Measurements from ENCODE around the gene PIK3R1. TPM values are rescaled to one million over a fixed set of nuclear protein-coding genes. Genes with fewer than 3 reads are reported as not detected.
A peak's percentile ranks its signal among the peaks of the same experiment; 100 is the strongest.

The PIK3R1 gene
- total RNA-seq, 4 donors from 2014 or later = 15.9 to 114 (median 40.8) TPM

DNA sequence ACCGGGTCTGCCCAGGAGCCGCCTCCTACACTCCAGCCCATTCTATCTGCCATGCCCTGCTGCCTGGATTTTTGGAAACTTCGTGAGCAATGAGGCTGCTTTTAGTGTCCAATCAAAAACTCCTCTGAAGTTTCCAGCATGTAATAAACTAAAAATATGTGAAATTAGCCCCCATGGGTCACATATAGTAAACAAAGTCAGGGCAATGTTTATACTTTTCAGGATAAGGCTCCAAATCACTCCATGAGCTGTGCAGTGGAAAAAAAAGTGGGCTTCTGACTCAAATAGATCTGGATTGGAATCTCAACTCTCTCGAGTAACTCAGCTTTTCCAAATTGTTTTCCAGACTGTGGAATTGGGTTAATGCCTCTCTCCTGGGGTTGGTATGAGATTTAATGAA lies 68.2 kb downstream of the PIK3R1 start:
- TF ChIP-seq, protein P1, sequence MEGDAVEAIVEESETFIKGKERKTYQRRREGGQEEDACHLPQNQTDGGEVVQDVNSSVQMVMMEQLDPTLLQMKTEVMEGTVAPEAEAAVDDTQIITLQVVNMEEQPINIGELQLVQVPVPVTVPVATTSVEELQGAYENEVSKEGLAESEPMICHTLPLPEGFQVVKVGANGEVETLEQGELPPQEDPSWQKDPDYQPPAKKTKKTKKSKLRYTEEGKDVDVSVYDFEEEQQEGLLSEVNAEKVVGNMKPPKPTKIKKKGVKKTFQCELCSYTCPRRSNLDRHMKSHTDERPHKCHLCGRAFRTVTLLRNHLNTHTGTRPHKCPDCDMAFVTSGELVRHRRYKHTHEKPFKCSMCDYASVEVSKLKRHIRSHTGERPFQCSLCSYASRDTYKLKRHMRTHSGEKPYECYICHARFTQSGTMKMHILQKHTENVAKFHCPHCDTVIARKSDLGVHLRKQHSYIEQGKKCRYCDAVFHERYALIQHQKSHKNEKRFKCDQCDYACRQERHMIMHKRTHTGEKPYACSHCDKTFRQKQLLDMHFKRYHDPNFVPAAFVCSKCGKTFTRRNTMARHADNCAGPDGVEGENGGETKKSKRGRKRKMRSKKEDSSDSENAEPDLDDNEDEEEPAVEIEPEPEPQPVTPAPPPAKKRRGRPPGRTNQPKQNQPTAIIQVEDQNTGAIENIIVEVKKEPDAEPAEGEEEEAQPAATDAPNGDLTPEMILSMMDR (IDR thresholded peaks at IDR 0.05) = no peak
- TF ChIP-seq POLR2A (IDR thresholded peaks at IDR 0.05) = no peak
- WGBS, 2 donors = 65 to 77% methylated on average over 3 to 4 of the region's 4 CpGs
- peak overlapping the region in 3 of 4 donors; percentile 5 to 51 (median 30) for H3K27ac ChIP-seq
- H3K4me1 ChIP-seq = peaks cover 7 to 80% (median 10%) of the 10 kb centered on the region in 3 donors
- no peaks in the 10 kb centered on the region for H3K9me3 ChIP-seq
- intact Hi-C loops (cut with DNase I) = no loop called here
- H3K27me3 ChIP-seq = no peaks in the 10 kb centered on the region
- H3K36me3 ChIP-seq = peaks cover 4 to 72% (median 7%) of the 10 kb centered on the region in 3 donors
- no peak for DNase-seq
- H3K4me3 ChIP-seq = no peak overlapping the region

DNA sequence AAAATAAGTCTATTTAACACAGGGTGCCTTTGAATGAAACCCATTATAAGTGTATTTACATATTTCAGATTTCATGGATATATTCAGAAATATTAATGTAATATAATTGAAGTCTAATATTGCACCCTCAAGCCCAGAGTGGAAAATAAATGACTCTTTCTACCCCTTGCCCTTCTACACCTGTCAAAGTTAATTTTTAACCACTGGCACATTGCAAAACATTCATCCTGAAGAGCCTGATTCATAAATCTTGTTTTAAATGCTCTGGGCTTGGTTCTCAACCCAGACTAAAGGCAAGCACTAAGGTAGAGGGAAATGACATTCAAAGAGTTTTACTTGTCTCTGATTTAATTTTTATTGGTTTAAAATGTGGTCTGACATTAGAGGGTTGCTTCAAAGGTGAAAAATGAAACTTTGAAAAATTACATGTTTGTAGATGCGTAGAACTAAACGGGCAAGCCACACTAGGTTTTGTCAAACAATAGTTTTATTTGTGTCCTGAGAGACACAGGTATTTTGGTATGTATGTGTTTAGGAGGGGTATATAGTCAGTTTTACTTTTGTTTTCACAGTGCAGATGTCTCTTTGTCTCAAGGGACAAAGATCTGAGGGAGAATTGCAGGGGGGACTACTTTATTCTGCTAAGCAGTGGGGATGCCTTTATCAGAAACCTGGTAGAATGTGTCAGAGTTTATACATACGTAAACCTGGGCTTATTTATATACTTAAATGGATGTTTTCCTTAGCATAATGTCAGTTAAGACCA lies 69.7 kb downstream of the PIK3R1 start:
- DNase-seq = no peak
- intact Hi-C loops (cut with DNase I) = no loop called here
- peaks cover 17 to 95% (median 17%) of the 10 kb centered on the region in 3 donors for H3K4me1 ChIP-seq
- H3K36me3 ChIP-seq = peaks cover 0 to 57% (median 7%) of the 10 kb centered on the region in 3 donors
- no peaks in the 10 kb centered on the region for H3K9me3 ChIP-seq
- no peak overlapping the region for H3K4me3 ChIP-seq
- peak overlapping the region in 2 of 4 donors; percentile 86 to 92 for H3K27ac ChIP-seq
- TF ChIP-seq, protein P1 (IDR thresholded peaks at IDR 0.05) = no peak
- no peak for TF ChIP-seq POLR2A (IDR thresholded peaks at IDR 0.05)
- WGBS, 2 donors = 68 to 72% methylated on average over 3 of the region's 3 CpGs
- no peaks in the 10 kb centered on the region for H3K27me3 ChIP-seq

DNA sequence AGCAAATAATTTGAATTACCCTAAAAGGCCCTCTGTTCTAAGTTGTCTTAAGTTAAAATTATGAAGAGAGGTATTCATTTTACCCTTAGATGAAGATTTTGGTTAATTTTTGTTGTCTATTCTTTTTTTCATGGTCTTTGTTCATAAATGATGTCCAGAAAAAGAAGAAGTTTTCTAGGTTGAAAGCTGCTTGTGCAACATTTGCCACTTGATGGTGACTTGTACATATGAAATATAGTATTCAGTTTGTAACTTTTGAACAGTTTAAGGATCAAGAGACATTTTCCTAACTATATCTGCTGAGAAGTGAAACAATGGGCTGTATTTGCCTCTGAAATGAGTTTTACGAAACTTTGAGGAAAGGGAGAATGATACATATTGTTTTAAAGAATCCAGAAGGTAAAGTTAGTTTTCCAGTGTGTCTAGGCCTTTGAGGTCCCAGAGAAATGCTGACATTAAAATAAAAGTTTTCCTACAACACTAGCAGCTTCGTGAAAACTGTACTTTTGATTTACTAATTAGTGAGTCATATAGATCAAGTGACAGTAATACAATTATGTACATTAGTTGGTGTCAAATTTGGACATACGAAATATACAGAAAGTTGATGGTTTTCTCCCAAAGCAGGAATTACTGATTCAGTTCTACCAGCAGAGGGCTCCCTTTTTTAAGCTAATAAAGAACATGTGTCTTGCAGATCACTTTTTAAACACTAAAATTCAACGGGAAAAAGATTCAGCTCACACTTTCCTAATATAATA lies 70.5 kb downstream of the PIK3R1 start:
- no peak overlapping the region for H3K4me3 ChIP-seq
- H3K4me1 ChIP-seq = peaks cover 22 to 99% (median 25%) of the 10 kb centered on the region in 3 donors
- DNase-seq = no peak
- H3K9me3 ChIP-seq = no peaks in the 10 kb centered on the region
- TF ChIP-seq, protein P1 (IDR thresholded peaks at IDR 0.05) = peak in 5 of 6 experiments; percentile 68 to 85 (median 76)
- no peak for TF ChIP-seq POLR2A (IDR thresholded peaks at IDR 0.05)
- H3K27ac ChIP-seq = peak overlapping the region in 3 of 4 donors; percentile 12 to 92 (median 86)
- 6 to 24% methylated on average over 4 of the region's 4 CpGs for WGBS, 2 donors
- H3K36me3 ChIP-seq = peaks cover 0 to 49% (median 7%) of the 10 kb centered on the region in 3 donors
- intact Hi-C loops (cut with DNase I) = no loop called here
- H3K27me3 ChIP-seq = no peaks in the 10 kb centered on the region

DNA sequence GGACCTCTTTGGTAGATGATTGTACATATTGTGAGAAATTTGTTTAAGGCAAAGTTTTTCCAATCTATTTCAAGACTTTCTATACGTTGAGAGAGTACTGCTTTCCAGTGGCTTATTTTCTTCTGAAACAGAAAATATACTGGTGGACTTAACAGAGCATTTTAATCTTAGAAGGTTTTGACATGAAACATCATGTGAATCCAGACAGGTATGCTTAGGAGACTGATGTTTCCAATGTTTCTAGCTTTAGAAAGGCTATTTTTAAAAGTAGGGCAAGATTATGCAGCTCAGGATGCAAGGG lies 71.0 kb downstream of the PIK3R1 start:
- TF ChIP-seq, protein P1 (IDR thresholded peaks at IDR 0.05) = no peak
- no peak for TF ChIP-seq POLR2A (IDR thresholded peaks at IDR 0.05)
- H3K36me3 ChIP-seq = peaks cover 0 to 44% (median 7%) of the 10 kb centered on the region in 3 donors
- DNase-seq = no peak
- intact Hi-C loops (cut with DNase I) = no loop called here
- H3K4me1 ChIP-seq = peaks cover 25 to 99% (median 26%) of the 10 kb centered on the region in 3 donors
- H3K27me3 ChIP-seq = no peaks in the 10 kb centered on the region
- H3K9me3 ChIP-seq = no peaks in the 10 kb centered on the region
- WGBS, 2 donors = 14 to 24% methylated on average over 1 of the region's 1 CpG
- peak overlapping the region in 2 of 4 donors; percentile 86 to 92 for H3K27ac ChIP-seq
- H3K4me3 ChIP-seq = no peak overlapping the region

DNA sequence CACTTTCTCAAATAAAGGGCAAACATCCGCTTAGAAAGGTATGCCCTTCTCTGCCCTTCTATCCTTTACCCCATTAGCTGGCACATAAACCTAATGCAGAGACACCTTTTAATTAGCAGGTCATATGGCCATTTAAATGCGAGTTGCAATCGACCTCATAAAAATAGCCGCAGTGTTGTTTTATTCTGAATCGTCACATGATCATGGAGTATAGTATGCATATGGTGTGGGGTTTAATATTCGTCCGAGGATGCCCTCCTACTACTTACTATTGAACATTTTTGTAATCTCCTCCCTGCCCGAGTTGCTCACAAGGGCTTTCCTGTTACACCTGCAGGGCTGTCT lies 72.0 kb downstream of the PIK3R1 start:
- Histone ChIP-seq H3K4me3 (peak overlapping the region in 3 of 4 donors; percentile 50 to 74 (median 58)), H3K9me3 (no peaks in the 10 kb centered on the region), H3K36me3 (peaks cover 0 to 41% (median 0%) of the 10 kb centered on the region in 3 donors), H3K27me3 (no peaks in the 10 kb centered on the region), H3K4me1 (peaks cover 28 to 100% (median 32%) of the 10 kb centered on the region in 3 donors), H3K27ac (peak overlapping the region; percentile 80 to 92 (median 88))
- intact Hi-C loops (cut with DNase I) = no loop called here
- no peak for DNase-seq
- TF ChIP-seq, protein P1 (IDR thresholded peaks at IDR 0.05) = no peak
- TF ChIP-seq POLR2A (IDR thresholded peaks at IDR 0.05) = no peak
- 28 to 30% methylated on average over 8 of the region's 8 CpGs for WGBS, 2 donors

Measured in esophagus squamous epithelium (tissue), 5 donors.